Measurements from ENCODE around the gene NEURL1B.

NEURL1B gene

DNA sequence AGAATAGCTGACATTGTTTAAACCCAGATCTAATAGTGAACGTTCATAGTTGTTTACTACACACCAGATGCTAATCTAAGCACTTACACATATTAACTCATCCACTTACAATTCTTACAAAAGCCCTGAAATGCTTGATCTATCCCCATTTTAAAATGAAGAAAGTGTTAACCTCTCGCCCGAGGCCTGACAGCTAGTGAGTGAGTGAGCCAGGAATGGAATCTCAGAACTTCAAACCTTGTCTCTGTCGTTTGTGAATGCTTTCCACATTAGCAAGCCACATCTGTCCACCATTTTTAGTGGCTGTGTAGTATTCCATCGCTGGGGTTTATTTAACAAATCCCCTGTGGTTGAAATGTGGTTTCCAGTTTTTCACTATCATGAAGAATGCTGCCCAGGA is 24.9 kb upstream of the NEURL1B start:
- Histone ChIP-seq H3K4me2 (ENCODE audit: low read length) (no peak overlapping the region), H3K36me3 (ENCODE audit: control insufficient read depth, insufficient read depth, low read length) (no peaks in the 10 kb centered on the region), H2AFZ (no peak overlapping the region), H3K79me2 (no peaks in the 10 kb centered on the region), H3K4me3 (ENCODE audit: low read depth, low read length) (no peak overlapping the region), H3K27me3 (ENCODE audit: control insufficient read depth, insufficient read depth, low read length) (no peaks in the 10 kb centered on the region), H3K9me3 (ENCODE audit: control insufficient read depth, low read length) (no peaks in the 10 kb centered on the region), H3K4me1 (no peaks in the 10 kb centered on the region), H3K9ac (no peak overlapping the region), H3K27ac (no peak overlapping the region)
- TF ChIP-seq, protein P1, sequence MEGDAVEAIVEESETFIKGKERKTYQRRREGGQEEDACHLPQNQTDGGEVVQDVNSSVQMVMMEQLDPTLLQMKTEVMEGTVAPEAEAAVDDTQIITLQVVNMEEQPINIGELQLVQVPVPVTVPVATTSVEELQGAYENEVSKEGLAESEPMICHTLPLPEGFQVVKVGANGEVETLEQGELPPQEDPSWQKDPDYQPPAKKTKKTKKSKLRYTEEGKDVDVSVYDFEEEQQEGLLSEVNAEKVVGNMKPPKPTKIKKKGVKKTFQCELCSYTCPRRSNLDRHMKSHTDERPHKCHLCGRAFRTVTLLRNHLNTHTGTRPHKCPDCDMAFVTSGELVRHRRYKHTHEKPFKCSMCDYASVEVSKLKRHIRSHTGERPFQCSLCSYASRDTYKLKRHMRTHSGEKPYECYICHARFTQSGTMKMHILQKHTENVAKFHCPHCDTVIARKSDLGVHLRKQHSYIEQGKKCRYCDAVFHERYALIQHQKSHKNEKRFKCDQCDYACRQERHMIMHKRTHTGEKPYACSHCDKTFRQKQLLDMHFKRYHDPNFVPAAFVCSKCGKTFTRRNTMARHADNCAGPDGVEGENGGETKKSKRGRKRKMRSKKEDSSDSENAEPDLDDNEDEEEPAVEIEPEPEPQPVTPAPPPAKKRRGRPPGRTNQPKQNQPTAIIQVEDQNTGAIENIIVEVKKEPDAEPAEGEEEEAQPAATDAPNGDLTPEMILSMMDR (IDR thresholded peaks at IDR 0.05), result no peak

GRCh38 chr5:172616730-172617129 is 24.3 kb upstream of the NEURL1B start:
- H3K36me3 ChIP-seq (ENCODE audit: control insufficient read depth, insufficient read depth, low read length), result no peaks in the 10 kb centered on the region
- H3K9me3 ChIP-seq (ENCODE audit: control insufficient read depth, low read length), result no peaks in the 10 kb centered on the region
- H3K4me2 ChIP-seq (ENCODE audit: low read length), result no peak overlapping the region
- no peaks in the 10 kb centered on the region for H3K4me1 ChIP-seq
- TF ChIP-seq, protein P1 (IDR thresholded peaks at IDR 0.05), result no peak
- H3K27me3 ChIP-seq (ENCODE audit: control insufficient read depth, insufficient read depth, low read length), result no peaks in the 10 kb centered on the region
- no peaks in the 10 kb centered on the region for H3K79me2 ChIP-seq
- H2AFZ ChIP-seq, result no peak overlapping the region
- no peak overlapping the region for H3K9ac ChIP-seq
- no peak overlapping the region for H3K4me3 ChIP-seq (ENCODE audit: low read depth, low read length)
- no peak overlapping the region for H3K27ac ChIP-seq

DNA sequence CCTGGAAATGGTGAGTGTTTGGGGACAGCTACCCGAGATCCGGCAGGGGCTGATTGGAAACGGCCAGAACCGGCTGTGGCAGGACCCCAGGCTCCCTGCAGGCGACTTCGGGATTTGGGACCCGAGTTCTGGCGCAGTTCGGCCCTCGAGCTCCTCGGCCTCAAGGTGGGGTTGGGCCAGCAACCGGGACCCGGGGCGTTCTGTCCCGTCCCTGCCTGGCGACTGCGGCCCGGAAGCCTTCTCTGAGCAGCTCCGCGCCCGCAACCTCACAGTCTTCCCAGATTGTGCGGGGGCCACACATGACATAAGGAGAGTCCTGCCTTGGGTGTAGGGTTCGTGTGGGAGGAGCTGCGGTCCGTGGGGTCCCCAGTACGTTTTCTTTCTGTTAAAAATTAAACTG is 23.2 kb upstream of the NEURL1B start:
- Histone ChIP-seq H2AFZ (no peak overlapping the region), H3K4me1 (no peaks in the 10 kb centered on the region), H3K27me3 (ENCODE audit: control insufficient read depth, insufficient read depth, low read length) (no peaks in the 10 kb centered on the region), H3K27ac (no peak overlapping the region), H3K4me2 (ENCODE audit: low read length) (no peak overlapping the region), H3K9me3 (ENCODE audit: control insufficient read depth, low read length) (no peaks in the 10 kb centered on the region), H3K36me3 (ENCODE audit: control insufficient read depth, insufficient read depth, low read length) (no peaks in the 10 kb centered on the region), H3K79me2 (no peaks in the 10 kb centered on the region), H3K9ac (no peak overlapping the region), H3K4me3 (ENCODE audit: low read depth, low read length) (no peak overlapping the region)
- TF ChIP-seq, protein P1 (IDR thresholded peaks at IDR 0.05), result no peak

- H3K9me3 ChIP-seq (ENCODE audit: control insufficient read depth, low read length), result no peaks in the 10 kb centered on the region
- no peak overlapping the region for H3K9ac ChIP-seq
- no peaks in the 10 kb centered on the region for H3K79me2 ChIP-seq
- H3K27me3 ChIP-seq (ENCODE audit: control insufficient read depth, insufficient read depth, low read length), result no peaks in the 10 kb centered on the region
- no peak overlapping the region for H2AFZ ChIP-seq
- H3K36me3 ChIP-seq (ENCODE audit: control insufficient read depth, insufficient read depth, low read length), result no peaks in the 10 kb centered on the region
- H3K4me2 ChIP-seq (ENCODE audit: low read length), result no peak overlapping the region
- no peak overlapping the region for H3K27ac ChIP-seq
- TF ChIP-seq, protein P1 (IDR thresholded peaks at IDR 0.05), result no peak
- H3K4me3 ChIP-seq (ENCODE audit: low read depth, low read length), result no peak overlapping the region
- H3K4me1 ChIP-seq, result no peaks in the 10 kb centered on the region
Measured at GRCh38 chr5:172618574-172619365, 22.3 kb upstream of the NEURL1B start.

- no peak overlapping the region for H3K4me3 ChIP-seq (ENCODE audit: low read depth, low read length)
- no peak overlapping the region for H2AFZ ChIP-seq
- no peak overlapping the region for H3K27ac ChIP-seq
- H3K4me1 ChIP-seq, result no peaks in the 10 kb centered on the region
- H3K4me2 ChIP-seq (ENCODE audit: low read length), result no peak overlapping the region
- H3K9me3 ChIP-seq (ENCODE audit: control insufficient read depth, low read length), result no peaks in the 10 kb centered on the region
- no peaks in the 10 kb centered on the region for H3K79me2 ChIP-seq
- no peaks in the 10 kb centered on the region for H3K27me3 ChIP-seq (ENCODE audit: control insufficient read depth, insufficient read depth, low read length)
- TF ChIP-seq, protein P1 (IDR thresholded peaks at IDR 0.05), result no peak
- H3K36me3 ChIP-seq (ENCODE audit: control insufficient read depth, insufficient read depth, low read length), result no peaks in the 10 kb centered on the region
- H3K9ac ChIP-seq, result no peak overlapping the region
Measured at GRCh38 chr5:172620506-172620905, 20.6 kb upstream of the NEURL1B start.
